WTC11 (cell line): Measurements from ENCODE around the gene GPX4. TPM values are rescaled to one million over a fixed set of nuclear protein-coding genes. Genes with fewer than 3 reads are reported as not detected.

Experiments
- ATAC-seq: fragments of 200-7000 bp; cut with Tn5 transposase; 2 replicates; pipeline ENCODE4 v1.10.0; 2021; ENCODE audit warnings: mild to moderate bottlenecking, moderate library complexity
- CTCF ChIA-PET: fragments of 300-600 bp; sonication (Branson Sonifier 250); formaldehyde crosslinking; loops from one replicate; lab custom pipeline; 2021; ENCODE audit warnings: antibody characterized with exemption; lab: Charles Lee
- POLR2A ChIA-PET: fragments of 350-600 bp; sonication (Branson Sonifier 250); formaldehyde crosslinking; loops from one replicate; lab custom pipeline; 2021; ENCODE audit warnings: antibody characterized with exemption; lab: Charles Lee
- DNase-seq: peaks from one replicate; pipeline ENCODE4 v3.0.0; 2021; ENCODE audit warnings: low spot score
- H3K27ac Mint-ChIP-seq: 2 replicates; pipeline ENCODE4 v1.8.0; 2021; ENCODE audit warnings: mixed read lengths
- H3K27me3 Mint-ChIP-seq: 2 replicates; pipeline ENCODE4 v1.8.0; 2021; ENCODE audit warnings: low read depth, mild to moderate bottlenecking, moderate library complexity, mixed read lengths
- H3K36me3 Mint-ChIP-seq: 2 replicates; pipeline ENCODE4 v1.8.0; 2021; ENCODE audit warnings: mixed read lengths
- H3K4me1 Mint-ChIP-seq: 2 replicates; pipeline ENCODE4 v1.8.0; 2022; ENCODE audit warnings: mixed read lengths
- H3K4me3 Mint-ChIP-seq: 2 replicates; pipeline ENCODE4 v1.8.0; 2021; ENCODE audit warnings: mild to moderate bottlenecking, moderate library complexity, mixed read lengths
- H3K9me3 Mint-ChIP-seq: 2 replicates; pipeline ENCODE4 v1.8.0; 2021; ENCODE audit warnings: mixed read lengths
- EMX1 ChIP-seq: fragments of 250-450 bp; sonication (Bioruptor Pico); IDR thresholded peaks from 2 replicates; pipeline ENCODE4 v1.8.0; 2021; ENCODE audit warnings: mild to moderate bottlenecking
- ESRRA ChIP-seq: sonication (generic); formaldehyde crosslinking; IDR thresholded peaks from 2 replicates; pipeline ENCODE4 v1.8.1; 2022; ENCODE audit warnings: mild to moderate bottlenecking, missing genetic modification reagents, borderline replicate concordance
- FOXK1 ChIP-seq: sonication (generic); formaldehyde crosslinking; IDR thresholded peaks from 2 replicates; pipeline ENCODE4 v1.8.0; 2022; ENCODE audit warnings: mild to moderate bottlenecking, moderate library complexity, missing genetic modification reagents
- KAT7 ChIP-seq: sonication (generic); formaldehyde crosslinking; IDR thresholded peaks from 2 replicates; pipeline ENCODE4 v1.8.1; 2023; ENCODE audit warnings: missing genetic modification reagents, mild to moderate bottlenecking, borderline replicate concordance
- MXD4 ChIP-seq: fragments of 250-450 bp; sonication (Bioruptor Pico); IDR thresholded peaks from 2 replicates; pipeline ENCODE4 v1.8.0; 2021; ENCODE audit warnings: mild to moderate bottlenecking, moderate library complexity, borderline replicate concordance
- TCF7 ChIP-seq: sonication (generic); formaldehyde crosslinking; IDR thresholded peaks from 2 replicates; pipeline ENCODE4 v1.8.0; 2022; ENCODE audit warnings: mild to moderate bottlenecking, low read depth, missing genetic modification reagents, moderate library complexity
- USF2 ChIP-seq: sonication (generic); formaldehyde crosslinking; IDR thresholded peaks from 2 replicates; pipeline ENCODE4 v1.8.1; 2023; ENCODE audit warnings: mild to moderate bottlenecking, missing genetic modification reagents, moderate library complexity
- ZBTB43 ChIP-seq: sonication (generic); formaldehyde crosslinking; IDR thresholded peaks from 2 replicates; pipeline ENCODE4 v1.8.1; 2023; ENCODE audit warnings: mild to moderate bottlenecking, missing genetic modification reagents
- ZNF416 ChIP-seq: fragments of 250-450 bp; sonication (Bioruptor Pico); IDR thresholded peaks from 2 replicates; pipeline ENCODE4 v1.9.0; 2021; ENCODE audit warnings: mild to moderate bottlenecking, inconsistent platforms
- ZNF532 ChIP-seq: fragments of 250-450 bp; sonication (Bioruptor Pico); IDR thresholded peaks from 2 replicates; pipeline ENCODE4 v1.9.0; 2021; ENCODE audit warnings: mild to moderate bottlenecking, borderline replicate concordance
- total RNA-seq: library from RNA; stranded (reverse); gene quantifications from 3 replicates; pipeline ENCODE4 v1.2.3, GENCODE V29; 2021
- TF ChIP-seq, protein P1 (sequence below): fragments of 250-450 bp; sonication (Bioruptor Pico); IDR thresholded peaks from 2 replicates; pipeline ENCODE4 v1.8.0; 2021; ENCODE audit warnings: mild to moderate bottlenecking
- TF ChIP-seq, protein P2 (sequence below): sonication (generic); formaldehyde crosslinking; IDR thresholded peaks from 2 replicates; pipeline ENCODE4 v1.8.1; 2022; ENCODE audit warnings: mild to moderate bottlenecking, moderate library complexity, missing genetic modification reagents
- TF ChIP-seq, protein P3 (sequence below): sonication (generic); formaldehyde crosslinking; IDR thresholded peaks from 2 replicates; pipeline ENCODE4 v1.8.0; 2023; ENCODE audit warnings: mild to moderate bottlenecking, missing genetic modification reagents

GPX4 gene
- total RNA-seq, 1 experiment from 2014 or later, result 363 TPM

GRCh38 chr19:1101337-1101698 lies 2.5 kb upstream of the GPX4 start (continued):
- TF ChIP-seq, protein P1, sequence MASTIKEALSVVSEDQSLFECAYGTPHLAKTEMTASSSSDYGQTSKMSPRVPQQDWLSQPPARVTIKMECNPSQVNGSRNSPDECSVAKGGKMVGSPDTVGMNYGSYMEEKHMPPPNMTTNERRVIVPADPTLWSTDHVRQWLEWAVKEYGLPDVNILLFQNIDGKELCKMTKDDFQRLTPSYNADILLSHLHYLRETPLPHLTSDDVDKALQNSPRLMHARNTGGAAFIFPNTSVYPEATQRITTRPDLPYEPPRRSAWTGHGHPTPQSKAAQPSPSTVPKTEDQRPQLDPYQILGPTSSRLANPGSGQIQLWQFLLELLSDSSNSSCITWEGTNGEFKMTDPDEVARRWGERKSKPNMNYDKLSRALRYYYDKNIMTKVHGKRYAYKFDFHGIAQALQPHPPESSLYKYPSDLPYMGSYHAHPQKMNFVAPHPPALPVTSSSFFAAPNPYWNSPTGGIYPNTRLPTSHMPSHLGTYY, result no peak
- TF ChIP-seq USF2 (CRISPR knock-in tag), result no peak
- no peak for TF ChIP-seq TCF7 (CRISPR knock-in tag)
- no peak for TF ChIP-seq ZBTB43
- TF ChIP-seq ZNF416 (CRISPR knock-in tag), result no peak
- TF ChIP-seq ESRRA (CRISPR knock-in tag), result no peak
- TF ChIP-seq EMX1 (CRISPR knock-in tag), result no peak
- TF ChIP-seq, protein P2, sequence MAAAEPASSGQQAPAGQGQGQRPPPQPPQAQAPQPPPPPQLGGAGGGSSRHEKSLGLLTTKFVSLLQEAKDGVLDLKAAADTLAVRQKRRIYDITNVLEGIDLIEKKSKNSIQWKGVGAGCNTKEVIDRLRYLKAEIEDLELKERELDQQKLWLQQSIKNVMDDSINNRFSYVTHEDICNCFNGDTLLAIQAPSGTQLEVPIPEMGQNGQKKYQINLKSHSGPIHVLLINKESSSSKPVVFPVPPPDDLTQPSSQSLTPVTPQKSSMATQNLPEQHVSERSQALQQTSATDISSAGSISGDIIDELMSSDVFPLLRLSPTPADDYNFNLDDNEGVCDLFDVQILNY (CRISPR knock-in tag), result no peak
- TF ChIP-seq ZNF532, result no peak

- H3K36me3 Mint-ChIP-seq, result no peaks in the 10 kb centered on the region
- H3K4me3 Mint-ChIP-seq, result peak overlapping the region; percentile 27; the same call in 1 of the 2 replicates
- H3K9me3 Mint-ChIP-seq, result no peaks in the 10 kb centered on the region
- no peak for DNase-seq
- ATAC-seq, result no peak
- H3K4me1 Mint-ChIP-seq, result peaks cover 20% of the 10 kb centered on the region
- ChIA-PET CTCF (interaction anchor here (1.1 to 4.7 kb wide), 8 partner anchors 10 to 139 kb away, joined by 3 to 27 read pairs (median 6); partner anchors contain the start of genes ARHGAP45 and ATP5F1D), POLR2A (interaction anchor here (0.7 to 1.1 kb wide), 4 partner anchors 9 to 36 kb away, joined by 3 to 7 read pairs (median 4); partner anchors contain the start of gene ARHGAP45)
- peak overlapping the region; percentile 27; the same call in 1 of the 2 replicates for H3K27ac Mint-ChIP-seq
- TF ChIP-seq, protein P3, sequence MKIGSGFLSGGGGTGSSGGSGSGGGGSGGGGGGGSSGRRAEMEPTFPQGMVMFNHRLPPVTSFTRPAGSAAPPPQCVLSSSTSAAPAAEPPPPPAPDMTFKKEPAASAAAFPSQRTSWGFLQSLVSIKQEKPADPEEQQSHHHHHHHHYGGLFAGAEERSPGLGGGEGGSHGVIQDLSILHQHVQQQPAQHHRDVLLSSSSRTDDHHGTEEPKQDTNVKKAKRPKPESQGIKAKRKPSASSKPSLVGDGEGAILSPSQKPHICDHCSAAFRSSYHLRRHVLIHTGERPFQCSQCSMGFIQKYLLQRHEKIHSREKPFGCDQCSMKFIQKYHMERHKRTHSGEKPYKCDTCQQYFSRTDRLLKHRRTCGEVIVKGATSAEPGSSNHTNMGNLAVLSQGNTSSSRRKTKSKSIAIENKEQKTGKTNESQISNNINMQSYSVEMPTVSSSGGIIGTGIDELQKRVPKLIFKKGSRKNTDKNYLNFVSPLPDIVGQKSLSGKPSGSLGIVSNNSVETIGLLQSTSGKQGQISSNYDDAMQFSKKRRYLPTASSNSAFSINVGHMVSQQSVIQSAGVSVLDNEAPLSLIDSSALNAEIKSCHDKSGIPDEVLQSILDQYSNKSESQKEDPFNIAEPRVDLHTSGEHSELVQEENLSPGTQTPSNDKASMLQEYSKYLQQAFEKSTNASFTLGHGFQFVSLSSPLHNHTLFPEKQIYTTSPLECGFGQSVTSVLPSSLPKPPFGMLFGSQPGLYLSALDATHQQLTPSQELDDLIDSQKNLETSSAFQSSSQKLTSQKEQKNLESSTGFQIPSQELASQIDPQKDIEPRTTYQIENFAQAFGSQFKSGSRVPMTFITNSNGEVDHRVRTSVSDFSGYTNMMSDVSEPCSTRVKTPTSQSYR, result no peak
- TF ChIP-seq FOXK1 (CRISPR knock-in tag) (no peak), MXD4 (CRISPR knock-in tag) (no peak), KAT7 (CRISPR knock-in tag) (no peak)
- H3K27me3 Mint-ChIP-seq, result no peaks in the 10 kb centered on the region
These were observed 1.2 kb upstream of the GPX4 start for GRCh38 chr19:1102407-1103131.
